NCI-H1092 (cell line): ENCODE data around the gene CLEC4A.
"Not testable (repeated sequence)": the region's sequence is repeated elsewhere in the genome, so short reads cannot be mapped to it uniquely, and the experiment has no call there.

Experiments
- DNase-seq: peaks from one replicate; lab custom pipeline; 2025; lab: John Stamatoyannopoulos, UW

CLEC4A gene

GRCh38 chr12:8123124-8123912, at the start of gene CLEC4A:
CLEC4A (plus strand) TSS chr12:8123617; CDS start chr12:8123879, 262 bp downstream.
- no peak for DNase-seq

DNA sequence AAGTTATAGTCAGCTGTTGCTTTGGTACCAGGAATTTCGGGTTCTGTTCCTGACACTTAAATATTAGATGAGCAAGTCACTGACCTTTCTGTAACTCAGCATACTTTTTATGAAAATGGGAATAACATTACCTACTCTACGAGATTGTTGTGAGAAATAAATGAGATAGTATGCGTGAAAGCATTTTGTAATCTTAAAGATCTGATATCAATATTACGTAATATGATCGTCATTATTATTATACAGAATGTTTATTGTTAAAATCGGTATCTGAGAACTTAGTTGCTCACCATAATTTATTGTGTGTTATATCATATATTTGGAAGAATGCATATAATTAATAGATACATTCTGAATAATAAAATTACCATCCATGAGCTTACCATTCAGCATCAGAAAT, 47.5 kb upstream of the CLEC4A start:
- no peak for DNase-seq

GRCh38 chr12:8076366-8076765, 47.1 kb upstream of the CLEC4A start:
- no peak for DNase-seq

DNA sequence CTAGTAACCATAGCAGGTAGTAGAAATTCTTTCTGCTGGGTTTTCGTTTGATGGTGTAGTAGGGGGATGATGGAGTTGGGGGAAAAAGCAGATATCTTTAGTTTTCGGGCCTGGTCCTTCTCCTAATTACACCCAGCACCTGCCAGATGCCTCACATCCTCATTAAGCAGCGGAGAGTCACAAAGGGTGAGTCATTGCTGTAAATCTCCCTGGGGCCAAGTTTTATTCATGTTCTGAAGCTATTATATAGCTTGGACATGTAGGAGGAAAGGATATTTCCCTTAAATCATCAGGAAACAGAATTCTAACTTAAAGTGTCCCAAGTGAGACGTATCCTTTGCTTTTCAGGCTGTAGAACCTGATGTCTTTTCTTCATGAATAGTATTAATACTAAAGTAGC, 46.2 kb upstream of the CLEC4A start:
- no peak for DNase-seq

- DNase-seq = peak; percentile 5
Observed at GRCh38 chr12:8078398-8078797, 45.0 kb upstream of the CLEC4A start.

- no peak for DNase-seq
Observed at GRCh38 chr12:8078916-8079315, 44.5 kb upstream of the CLEC4A start.

GRCh38 chr12:8080120-8080519, 43.3 kb upstream of the CLEC4A start:
- no peak for DNase-seq

- no peak for DNase-seq
Observed at GRCh38 chr12:8081251-8081920, 42.0 kb upstream of the CLEC4A start.

DNA sequence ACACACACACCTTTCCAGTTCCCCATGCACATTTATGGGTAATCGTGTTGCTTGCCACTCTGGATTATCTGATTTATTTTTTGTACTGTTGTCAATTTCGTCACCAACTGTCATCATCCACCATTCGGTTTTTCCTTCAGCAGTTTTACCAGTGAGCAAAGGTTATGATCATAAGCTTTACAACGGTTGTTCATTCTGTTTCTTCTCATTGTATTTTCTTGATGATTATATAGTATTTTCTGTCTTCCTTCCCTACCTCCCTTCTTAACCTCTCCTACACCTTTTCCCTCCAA, 40.7 kb upstream of the CLEC4A start:
- DNase-seq = no peak

GRCh38 chr12:8084351-8084750, 39.1 kb upstream of the CLEC4A start:
- DNase-seq = not testable (repeated sequence)

- DNase-seq = no peak
Observed at GRCh38 chr12:8087666-8088065, 35.8 kb upstream of the CLEC4A start.

GRCh38 chr12:8088574-8088973, 34.8 kb upstream of the CLEC4A start:
- no peak for DNase-seq

GRCh38 chr12:8089277-8089676, 34.1 kb upstream of the CLEC4A start:
- not testable (repeated sequence) for DNase-seq

DNA sequence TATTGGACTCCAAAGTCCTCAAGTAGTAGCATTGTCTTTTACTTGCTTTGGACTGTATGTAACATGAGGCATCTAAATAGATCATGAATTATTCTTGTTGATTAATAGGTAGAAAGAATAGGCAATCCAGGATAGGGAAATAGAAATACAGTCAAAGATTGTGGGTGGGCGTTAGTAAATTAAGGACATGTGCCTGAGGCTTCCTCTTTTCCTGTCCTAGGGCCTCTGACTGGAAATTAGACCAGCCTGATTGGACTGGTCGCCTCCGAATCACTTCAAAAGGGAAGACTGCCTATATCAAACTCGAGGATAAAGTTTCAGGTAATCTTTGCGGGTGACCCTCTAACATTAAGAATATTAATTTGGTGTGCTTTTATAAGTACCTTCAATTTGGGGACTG, 33.7 kb upstream of the CLEC4A start:
- no peak for DNase-seq

DNA sequence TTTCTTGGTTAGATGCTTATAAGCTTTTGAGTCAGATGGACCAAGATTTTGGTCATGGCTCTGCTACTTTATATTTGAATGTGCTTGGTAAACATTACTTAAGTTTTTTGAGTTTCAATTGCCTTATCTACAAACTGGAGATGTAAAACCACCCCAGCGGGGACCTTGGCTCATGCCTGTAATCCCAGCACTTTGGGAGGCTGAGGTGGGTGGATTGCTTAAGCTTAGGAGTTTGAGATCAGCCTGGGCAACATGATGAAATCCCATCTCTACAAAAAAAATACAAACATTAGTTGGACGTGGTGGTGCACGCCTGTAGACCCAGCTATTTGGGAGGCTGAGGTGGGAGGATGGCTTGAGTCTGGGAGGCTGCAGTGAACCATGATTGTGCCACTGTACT, 30.1 kb upstream of the CLEC4A start:
- DNase-seq = no peak

- DNase-seq = no peak
Observed at GRCh38 chr12:8096281-8096915, 27.0 kb upstream of the CLEC4A start.

- DNase-seq = no peak
Observed at GRCh38 chr12:8099235-8099634, 24.2 kb upstream of the CLEC4A start.

GRCh38 chr12:8108808-8109398, 14.5 kb upstream of the CLEC4A start:
- peak; percentile 59 for DNase-seq

- not testable (repeated sequence) for DNase-seq
Observed at GRCh38 chr12:8113117-8113516, 10.3 kb upstream of the CLEC4A start.

- DNase-seq = no peak
Observed at GRCh38 chr12:8120072-8120713, 3.2 kb upstream of the CLEC4A start.

DNA sequence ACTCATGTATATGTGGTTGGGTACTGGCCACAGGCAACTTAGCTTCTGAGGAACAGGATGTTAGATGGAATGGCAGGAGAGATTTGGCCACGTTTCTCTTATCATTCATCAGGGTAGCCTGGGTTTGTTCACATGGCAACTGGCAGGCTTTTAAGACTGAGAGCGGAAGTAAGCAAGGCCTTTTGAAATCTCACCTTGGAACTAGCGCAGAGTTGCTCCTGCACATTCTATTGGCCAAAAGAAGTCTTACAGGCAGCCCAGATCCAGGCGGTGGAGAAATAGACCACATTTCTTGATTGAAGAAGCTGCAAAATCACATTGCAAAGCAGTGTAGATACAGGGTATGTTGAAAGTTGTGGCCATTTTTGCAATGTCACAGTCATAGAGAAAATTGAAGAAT, 3.7 kb downstream of the CLEC4A start:
- DNase-seq = no peak

DNA sequence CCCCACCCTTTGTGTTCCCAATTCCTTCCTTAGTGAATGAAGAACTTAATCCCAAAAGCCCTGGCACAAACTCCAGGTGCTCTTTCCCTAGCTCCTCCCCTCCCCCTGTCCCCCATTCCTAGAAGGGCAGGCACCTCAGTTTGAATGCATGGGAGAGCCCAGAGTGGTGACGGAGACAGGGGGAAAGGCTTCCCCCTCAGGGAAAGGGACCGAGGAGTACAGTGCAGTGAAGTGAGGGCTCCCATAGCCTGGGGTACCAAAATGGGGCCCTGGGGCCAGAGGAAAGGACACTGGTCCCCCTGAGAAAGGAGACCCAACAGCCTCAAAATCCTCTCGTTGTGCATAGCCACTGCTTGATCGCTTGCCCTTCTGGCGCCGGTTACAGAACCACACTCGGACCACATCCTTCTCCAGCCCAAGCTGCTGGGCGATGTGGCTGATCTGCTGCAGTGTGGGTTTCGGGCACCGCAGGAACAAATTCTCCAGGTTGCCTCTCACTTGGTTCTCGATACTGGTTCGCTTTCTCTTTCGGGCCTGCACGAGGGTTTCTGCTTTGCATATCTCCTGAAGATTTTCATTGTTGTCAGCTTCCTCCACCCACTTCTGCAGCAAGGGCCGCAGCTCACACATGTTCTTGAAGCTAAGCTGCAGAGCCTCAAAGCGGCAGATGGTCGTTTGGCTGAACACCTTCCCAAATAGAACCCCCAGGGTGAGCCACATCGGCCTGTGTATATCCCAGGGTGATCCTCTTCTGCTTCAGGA, 10.4 kb downstream of the CLEC4A start:
- not testable (repeated sequence) for DNase-seq
